CD4-positive, alpha-beta T cell (primary cell): ENCODE results near the gene ATP11A. TPM values are rescaled to one million over a fixed set of nuclear protein-coding genes. Genes with fewer than 3 reads are reported as not detected.

ENCODE experiments used
- ATAC-seq: fragments of 200-7000 bp; cut with Tn5 transposase; one replicate; pipeline ENCODE4 v1.10.0; 2022; ENCODE audit warnings: mild to moderate bottlenecking; ENCODE audit not compliant: poor library complexity
- CTCF ChIA-PET: fragments of 350-600 bp; sonication (Branson Sonifier 250); formaldehyde crosslinking; loops from one replicate; lab custom pipeline; 2021; ENCODE audit warnings: antibody characterized with exemption, inconsistent platforms; lab: Charles Lee
- POLR2A ChIA-PET: fragments of 350-600 bp; sonication (Branson Sonifier 250); formaldehyde crosslinking; loops from one replicate; lab custom pipeline; 2021; ENCODE audit warnings: antibody characterized with exemption, inconsistent platforms; lab: Charles Lee
- DNase-seq, 14 experiments: peaks; one replicate each; pipeline ENCODE4 v3.0.0-alpha.2; 2013 to 2020; ENCODE audit warnings: mixed read lengths in 2 of 14
- H3K27ac ChIP-seq, 2 donors: one replicate each; pipeline versions ENCODE4 v1.5.1 to v1.7.0; 2013; ENCODE audit warnings: low read length in 2 of 2, low read depth in 1 of 2, mild to moderate bottlenecking in 1 of 2
- H3K27me3 ChIP-seq, 2 experiments: 1 replicate in 1 of 2; 2 replicates in 1 of 2; pipeline versions ENCODE4 v1.6.1 to v1.7.0; 2013; ENCODE audit warnings: low read length in 2 of 2, control low read depth in 1 of 2, mild to moderate bottlenecking in 1 of 2, moderate library complexity in 1 of 2; ENCODE audit not compliant: insufficient read depth in 2 of 2, control insufficient read depth in 1 of 2
- H3K36me3 ChIP-seq: one replicate; pipeline ENCODE4 v1.6.1; 2013; ENCODE audit warnings: low read length, control low read depth; ENCODE audit not compliant: insufficient read depth
- H3K4me1 ChIP-seq: one replicate; pipeline ENCODE4 v1.6.1; 2013; ENCODE audit warnings: low read length, control low read depth; ENCODE audit not compliant: insufficient read depth
- H3K4me3 ChIP-seq: one replicate; pipeline ENCODE4 v1.5.1; 2013; ENCODE audit warnings: mild to moderate bottlenecking, low read length, moderate library complexity
- H3K9me3 ChIP-seq, 2 experiments: 1 replicate in 1 of 2; 2 replicates in 1 of 2; pipeline versions ENCODE4 v1.6.1 to v1.7.0; 2013; ENCODE audit warnings: low read length in 2 of 2, mild to moderate bottlenecking in 2 of 2, control low read depth in 1 of 2, moderate library complexity in 1 of 2; ENCODE audit not compliant: control insufficient read depth in 1 of 2, insufficient read depth in 1 of 2
- H3K27ac Mint-ChIP-seq: one replicate; pipeline ENCODE4 v1.8.0; 2020; ENCODE audit warnings: mixed read lengths
- H3K27me3 Mint-ChIP-seq: one replicate; pipeline ENCODE4 v1.8.0; 2021; ENCODE audit warnings: mixed read lengths
- H3K36me3 Mint-ChIP-seq: one replicate; pipeline ENCODE4 v1.8.0; 2021; ENCODE audit warnings: low read depth, mixed read lengths
- H3K4me1 Mint-ChIP-seq: one replicate; pipeline ENCODE4 v1.8.0; 2021; ENCODE audit warnings: low read depth, mixed read lengths
- H3K4me3 Mint-ChIP-seq: one replicate; pipeline ENCODE4 v1.8.0; 2020; ENCODE audit warnings: mild to moderate bottlenecking, mixed read lengths
- H3K9me3 Mint-ChIP-seq: one replicate; pipeline ENCODE4 v1.8.0; 2020; ENCODE audit warnings: mixed read lengths
- CTCF ChIP-seq: fragments of 200-600 bp; IDR thresholded peaks from one replicate; pipeline ENCODE4 v1.8.0; 2022; ENCODE audit warnings: antibody characterized with exemption, mild to moderate bottlenecking
- intact Hi-C, 2 experiments: fragments of 100-400 bp; cut with DNase I in 1 of 2; cut with micrococcal nuclease in 1 of 2; formaldehyde crosslinking; loops; one replicate each; pipeline versions ENCODE4 v1.15.1 to v1.9.0; 2023 to 2025; cut with DNase I, micrococcal nuclease
- total RNA-seq, 174 experiments: library from RNA in 2 of 174; stranded (reverse) in 2 of 174; gene quantifications; one replicate each; pipeline ENCODE4 v1.2.3 and lab custom pipeline; 2021 to 2026

Gene ATP11A
- total RNA-seq, 2 experiments from 2014 or later, result 56.7 to 66.8 TPM

- H3K4me1 ChIP-seq, result no peaks in the 10 kb centered on the region
- H3K27ac ChIP-seq, result no peak overlapping the region
- H3K27ac Mint-ChIP-seq, result no peak overlapping the region
- ATAC-seq (no peak), DNase-seq (no peak)
- peaks cover 20% of the 10 kb centered on the region for H3K27me3 Mint-ChIP-seq
- ChIA-PET CTCF (no interaction called here), POLR2A (no interaction called here)
- no peaks in the 10 kb centered on the region for H3K9me3 ChIP-seq
- no peaks in the 10 kb centered on the region for H3K36me3 Mint-ChIP-seq
- H3K27me3 ChIP-seq, result peaks cover 0 to 2% of the 10 kb centered on the region in 2 experiments
- intact Hi-C loops, result no loop called here
- H3K4me3 ChIP-seq, result no peak overlapping the region
- no peak for TF ChIP-seq CTCF
- H3K36me3 ChIP-seq, result no peaks in the 10 kb centered on the region
- no peak overlapping the region for H3K4me3 Mint-ChIP-seq
- no peaks in the 10 kb centered on the region for H3K4me1 Mint-ChIP-seq
- H3K9me3 Mint-ChIP-seq, result no peaks in the 10 kb centered on the region
These were observed 222.0 kb downstream of the ATP11A start for GRCh38 chr13:112911883-112912282.

- Histone ChIP-seq H3K27ac (no peak overlapping the region), H3K9me3 (no peaks in the 10 kb centered on the region), H3K4me1 (no peaks in the 10 kb centered on the region), H3K36me3 (no peaks in the 10 kb centered on the region), H3K27me3 (peaks cover 0 to 2% of the 10 kb centered on the region in 2 experiments), H3K4me3 (no peak overlapping the region)
- TF ChIP-seq CTCF, result no peak
- ChIA-PET CTCF (no interaction called here), POLR2A (no interaction called here)
- Mint-ChIP-seq H3K4me1 (no peaks in the 10 kb centered on the region), H3K27ac (no peak overlapping the region), H3K36me3 (no peaks in the 10 kb centered on the region), H3K9me3 (no peaks in the 10 kb centered on the region), H3K27me3 (peaks cover 30% of the 10 kb centered on the region), H3K4me3 (no peak overlapping the region)
- ATAC-seq (no peak), DNase-seq (no peak)
- intact Hi-C loops, result no loop called here
These were observed 223.0 kb downstream of the ATP11A start for GRCh38 chr13:112912726-112913440.

GRCh38 chr13:112916296-112916695, 226.5 kb downstream of the ATP11A start:
- ATAC-seq (no peak), DNase-seq (no peak)
- H3K9me3 ChIP-seq, result no peaks in the 10 kb centered on the region
- no peaks in the 10 kb centered on the region for H3K36me3 ChIP-seq
- intact Hi-C loops, result no loop called here
- H3K36me3 Mint-ChIP-seq, result no peaks in the 10 kb centered on the region
- no peaks in the 10 kb centered on the region for H3K27me3 ChIP-seq
- H3K9me3 Mint-ChIP-seq, result no peaks in the 10 kb centered on the region
- H3K4me3 ChIP-seq, result no peak overlapping the region
- H3K4me1 ChIP-seq, result no peaks in the 10 kb centered on the region
- POLR2A ChIA-PET, result no interaction called here
- H3K4me3 Mint-ChIP-seq, result no peak overlapping the region
- peaks cover 37% of the 10 kb centered on the region for H3K27me3 Mint-ChIP-seq
- no peak for TF ChIP-seq CTCF
- H3K27ac Mint-ChIP-seq, result no peak overlapping the region
- no peak overlapping the region for H3K27ac ChIP-seq
- CTCF ChIA-PET, result no interaction called here
- H3K4me1 Mint-ChIP-seq, result no peaks in the 10 kb centered on the region
